ENCODE measurements around the gene NDNF.

The NDNF gene

DNA sequence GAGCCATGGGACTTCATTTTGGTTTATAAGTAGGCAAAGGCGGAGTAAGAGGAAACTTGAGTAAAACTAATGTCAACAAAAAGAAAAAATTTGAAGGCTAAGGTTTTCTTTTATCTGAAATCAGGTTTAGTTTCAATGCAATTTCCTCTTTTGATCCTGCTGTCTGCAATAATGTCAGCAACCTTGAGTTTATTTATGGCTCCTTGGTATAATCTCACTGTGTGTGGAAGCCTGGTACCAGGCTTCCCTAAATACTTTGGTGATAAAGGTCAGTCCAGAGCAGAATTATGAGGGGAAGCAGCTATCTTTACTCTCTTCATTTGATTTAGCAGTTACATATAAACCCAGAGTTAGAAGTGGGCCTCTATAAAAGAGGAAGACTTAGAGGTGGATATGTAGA lies 57.8 kb downstream of the NDNF start:
- DNase-seq, result no peak

DNA sequence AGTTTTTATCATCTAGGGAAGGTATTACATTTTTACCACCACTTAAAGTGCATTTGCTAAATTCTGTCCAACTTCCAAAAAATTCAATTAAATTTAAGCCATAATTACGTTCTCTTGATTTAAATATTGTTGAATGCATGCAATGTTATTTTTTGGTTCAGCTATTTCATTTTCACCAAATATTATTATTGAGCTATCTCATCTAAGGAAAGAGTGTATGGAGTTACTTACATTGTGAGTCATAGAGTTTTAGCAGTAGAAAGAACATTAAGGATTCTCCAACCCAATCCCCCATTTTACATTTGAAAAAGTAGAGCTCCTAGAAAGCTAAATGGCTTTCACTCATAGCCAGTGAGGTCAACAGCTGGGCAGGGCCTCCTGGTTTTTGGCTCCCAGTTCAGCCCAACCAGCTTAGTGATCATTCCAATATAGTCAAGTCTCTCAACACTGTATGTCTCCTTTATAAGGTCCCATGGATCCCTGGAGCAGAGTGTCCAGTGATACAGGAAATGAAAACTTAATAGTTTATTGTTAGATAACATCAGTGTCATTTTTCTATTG lies 60.5 kb downstream of the NDNF start:
- DNase-seq, result no peak

DNA sequence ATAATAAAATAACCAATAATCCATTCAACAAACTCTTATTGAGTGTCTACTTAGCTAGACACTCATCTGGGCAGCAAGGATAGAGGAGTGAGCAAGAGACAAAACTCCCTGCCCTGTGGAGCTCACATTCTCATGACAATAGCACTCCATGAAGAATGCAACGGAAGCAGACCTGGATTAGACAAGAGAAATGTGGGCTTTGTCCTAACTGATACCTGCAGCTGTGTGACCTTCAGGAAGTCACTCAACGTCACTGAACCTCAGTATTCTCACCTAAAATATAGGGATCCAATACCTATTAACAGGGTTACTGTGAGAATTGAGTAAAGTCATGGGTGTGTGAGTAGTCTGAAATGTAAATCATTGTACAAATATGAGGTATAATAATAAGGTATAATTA lies 61.2 kb downstream of the NDNF start:
- no peak for DNase-seq

DNA sequence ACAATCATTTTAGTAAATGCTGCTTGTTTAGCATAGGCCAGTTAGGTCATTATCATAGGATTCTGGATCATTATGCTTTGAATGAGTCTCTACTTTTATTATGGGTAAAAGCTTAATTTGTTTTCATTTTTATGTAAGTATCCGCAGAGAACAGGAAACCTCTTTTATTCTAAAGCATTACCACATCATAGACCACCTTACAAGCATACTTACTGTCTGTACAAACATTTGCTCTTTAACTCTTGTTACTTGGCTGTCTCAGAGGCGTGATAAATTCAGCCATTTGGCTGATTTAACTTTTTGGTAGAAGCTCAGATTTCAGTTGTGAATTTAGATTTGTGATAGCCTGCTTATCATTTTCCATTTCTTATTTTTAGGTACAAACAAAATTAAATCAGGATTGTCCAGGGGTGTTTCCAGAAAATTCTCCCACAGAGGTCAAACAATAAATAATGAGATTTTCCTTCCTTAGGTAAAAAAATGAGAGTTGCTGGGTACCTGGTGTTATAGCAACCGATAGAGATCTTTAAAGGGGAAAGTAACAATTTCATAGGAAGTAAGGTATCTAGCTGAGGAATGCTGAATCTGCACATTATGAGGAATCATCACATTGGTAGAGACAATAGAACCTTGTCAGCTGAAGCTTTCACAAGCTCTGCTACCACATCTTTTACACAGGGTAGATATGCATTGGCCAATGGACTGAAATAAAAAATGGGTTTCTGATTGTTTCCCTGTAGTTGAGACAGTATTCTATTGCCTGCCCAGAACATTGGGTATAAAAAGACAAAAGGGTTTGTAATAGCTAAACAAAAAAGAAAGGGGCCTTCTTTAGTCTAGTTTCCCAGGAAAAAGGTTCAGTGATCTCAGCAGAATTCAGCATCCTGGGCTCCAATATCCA lies 62.5 kb downstream of the NDNF start:
- DNase-seq, result no peak

DNA sequence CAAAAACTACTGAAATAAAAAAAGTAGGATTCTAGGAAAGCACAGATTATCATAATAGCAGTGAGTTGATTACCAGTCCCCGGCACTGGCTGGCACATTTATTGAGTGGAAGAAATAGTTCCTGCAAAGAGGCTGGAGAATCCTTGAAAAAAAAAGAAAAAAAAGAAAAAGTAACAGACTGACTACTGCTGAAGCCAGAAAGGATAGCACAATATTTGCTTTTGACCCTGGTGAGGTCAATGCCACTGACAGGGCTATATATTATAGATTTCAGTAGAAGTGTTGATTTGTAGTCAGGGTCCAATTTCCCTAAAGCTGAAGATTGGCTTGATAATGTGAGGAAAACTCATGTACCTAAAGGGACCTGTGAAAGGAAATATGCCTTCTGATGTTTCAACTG lies 64.7 kb downstream of the NDNF start:
- no peak for DNase-seq

DNA sequence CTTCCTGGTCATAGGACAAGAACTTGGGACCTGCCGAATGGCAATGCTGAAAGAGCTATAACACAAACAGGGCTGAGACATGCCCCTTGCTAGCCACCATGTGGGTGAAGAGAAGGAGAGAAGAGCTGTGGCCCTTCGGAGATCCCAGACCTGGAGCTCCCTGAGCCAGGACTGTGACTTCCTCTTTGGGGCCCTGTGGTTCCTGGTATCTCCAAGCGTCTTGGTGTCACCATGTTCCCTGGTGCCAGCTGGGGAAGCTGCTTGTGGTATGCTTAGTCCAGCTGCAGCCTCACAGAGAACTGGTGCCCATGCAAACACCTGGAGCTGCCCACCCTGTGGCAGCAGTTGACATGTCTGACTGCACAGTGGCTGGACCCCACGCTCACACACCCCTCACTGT lies 68.5 kb downstream of the NDNF start:
- no peak for DNase-seq

DNA sequence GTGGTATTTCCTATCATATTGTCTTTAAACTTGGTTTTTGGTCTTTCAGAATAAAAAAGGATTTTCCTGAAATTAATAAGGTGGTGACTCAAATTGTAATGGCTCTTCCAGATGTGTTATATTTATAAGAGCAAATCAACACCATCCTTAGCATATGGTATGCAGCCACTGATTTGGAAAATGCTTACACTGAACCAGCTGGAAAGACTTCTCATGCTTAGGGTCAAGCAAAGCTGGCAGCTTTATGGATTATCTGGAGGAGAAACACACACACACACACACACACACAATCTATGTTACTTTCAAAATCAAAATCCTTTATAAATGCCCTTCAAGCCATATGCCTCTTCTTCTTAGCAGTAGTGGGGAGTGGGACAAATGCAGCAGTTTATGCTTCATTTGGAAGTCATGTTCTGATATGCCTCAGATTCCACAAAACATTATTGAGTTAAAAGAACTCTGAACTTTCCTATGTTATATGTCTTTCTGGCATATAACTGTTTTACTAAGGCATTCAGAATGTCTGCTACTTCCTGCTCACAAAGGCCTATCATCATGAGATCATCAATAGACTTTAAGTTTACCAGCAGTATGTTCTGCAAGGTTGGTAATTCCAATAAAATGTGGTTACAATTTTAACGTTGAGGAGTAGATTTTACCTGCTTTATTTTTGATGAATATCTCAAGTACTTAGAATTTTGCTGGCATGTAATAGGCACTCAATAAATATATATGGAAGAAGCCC lies 76.9 kb downstream of the NDNF start:
- no peak for DNase-seq

DNA sequence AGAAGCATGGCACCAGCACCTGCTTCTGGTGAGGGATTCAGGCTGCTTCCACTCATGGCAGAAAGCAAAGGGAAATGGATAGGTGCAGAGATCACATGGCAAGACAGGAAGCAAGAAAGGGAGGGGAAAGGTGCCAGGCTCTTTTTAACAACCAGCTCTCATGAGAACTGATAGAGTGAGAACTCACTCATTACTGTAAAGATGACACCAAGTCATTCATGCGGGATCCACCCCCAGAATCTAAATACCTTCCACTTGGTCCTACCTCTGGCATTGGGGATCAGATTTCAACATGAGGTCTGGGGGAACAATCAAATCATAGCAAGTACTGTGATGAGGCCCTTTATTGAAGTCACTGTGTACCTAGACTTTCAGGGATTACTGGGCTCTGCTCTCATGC lies 77.8 kb downstream of the NDNF start:
- DNase-seq, result no peak

DNA sequence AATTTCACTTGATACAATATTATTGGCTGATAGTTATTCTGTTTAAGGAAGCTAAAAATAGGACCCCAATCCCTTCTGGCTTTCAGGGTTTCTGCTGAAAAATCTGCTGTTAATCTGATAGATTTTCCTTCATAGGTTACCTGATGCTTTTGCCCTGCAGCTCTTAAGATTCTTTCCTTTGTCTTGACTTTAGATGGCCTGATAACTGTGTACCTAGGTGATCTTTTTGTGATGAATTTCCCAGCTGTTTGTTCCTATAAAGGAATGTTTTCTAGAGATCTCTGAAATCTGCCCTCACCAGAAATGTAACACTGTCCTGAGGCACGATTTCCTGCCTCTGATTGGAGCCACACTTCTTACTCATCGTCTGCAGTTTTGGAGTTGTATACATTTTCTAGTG lies 80.5 kb downstream of the NDNF start:
- no peak for DNase-seq

DNA sequence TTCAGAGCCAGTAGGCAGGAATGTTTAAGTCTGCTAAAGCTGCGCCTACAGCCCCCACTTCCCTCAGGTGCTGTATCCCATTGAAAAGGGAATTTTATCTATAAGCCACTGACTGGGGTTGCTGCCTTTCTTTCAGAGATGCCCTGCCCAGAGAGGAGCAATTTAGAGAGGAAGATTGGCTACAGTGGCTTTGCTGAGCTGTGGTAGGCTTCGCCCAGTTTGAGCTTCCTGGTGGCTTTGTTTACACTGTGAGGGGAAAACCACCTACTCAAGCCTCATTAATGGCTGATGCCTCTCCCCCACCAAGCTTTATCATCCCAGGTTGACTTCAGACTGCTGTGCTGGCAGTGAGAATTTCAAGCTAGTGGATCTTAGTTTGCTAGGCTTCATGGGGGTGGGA lies 82.1 kb downstream of the NDNF start:
- no peak for DNase-seq

All from NCI-H446 (cell line).